WTC11 (cell line): ENCODE measurements around the gene LOXL1.

Experiments
- ATF2 ChIP-seq: sonication (generic); formaldehyde crosslinking; IDR thresholded peaks from 2 replicates; pipeline ENCODE4 v1.8.1; 2022; ENCODE audit warnings: low read depth, missing genetic modification reagents, borderline replicate concordance
- CTCF ChIP-seq: fragments of 200-600 bp; IDR thresholded peaks from 2 replicates; pipeline ENCODE4 v1.8.0; 2022; ENCODE audit warnings: antibody characterized with exemption
- TCF7 ChIP-seq: sonication (generic); formaldehyde crosslinking; IDR thresholded peaks from 2 replicates; pipeline ENCODE4 v1.8.0; 2022; ENCODE audit warnings: mild to moderate bottlenecking, low read depth, missing genetic modification reagents, moderate library complexity

DNA sequence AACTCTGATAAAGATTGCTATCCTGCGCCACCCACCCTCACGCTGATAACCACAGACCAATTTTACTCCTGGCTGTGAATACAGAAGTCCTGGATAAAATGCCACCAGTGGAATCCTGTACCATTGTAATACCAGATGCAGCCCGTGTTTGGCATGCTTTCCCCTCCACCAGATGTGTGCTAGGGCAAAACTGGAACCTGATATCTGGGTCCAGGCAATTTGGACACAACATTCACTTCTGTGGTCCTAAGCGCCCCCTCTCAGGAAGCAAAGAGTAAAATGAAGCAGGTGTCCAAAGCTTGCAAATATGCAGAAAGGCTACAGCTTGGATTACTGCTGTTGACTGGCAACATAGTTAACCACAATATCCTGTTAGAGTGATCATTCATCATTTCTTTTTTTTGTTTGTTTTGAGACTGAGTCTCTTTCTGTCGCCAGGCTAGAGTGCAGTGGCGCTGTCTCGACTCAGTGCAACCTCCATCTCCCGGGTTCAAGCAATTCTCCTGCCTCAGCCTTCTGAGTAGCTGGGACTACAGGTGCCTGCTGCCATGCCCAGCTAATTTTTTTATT, 32.8 kb downstream of the LOXL1 start:
- no peak for TF ChIP-seq CTCF
- TF ChIP-seq TCF7 (CRISPR knock-in tag) = no peak
- no peak for TF ChIP-seq ATF2 (CRISPR knock-in tag)
